HepG2 (cell line): ENCODE results near the gene GATM. TPM values are rescaled to one million over a fixed set of nuclear protein-coding genes. Genes with fewer than 3 reads are reported as not detected.

Source experiments
- AGO1 ChIP-seq: fragments of 200-400 bp; formaldehyde crosslinking; IDR thresholded peaks from 2 replicates; pipeline ENCODE4 v1.6.1; 2017; ENCODE audit warnings: mild to moderate bottlenecking, low read depth, low read length, moderate library complexity; ENCODE audit not compliant: poor library complexity, severe bottlenecking
- ARNT2 ChIP-seq: sonication (generic); formaldehyde crosslinking; IDR thresholded peaks from 2 replicates; pipeline ENCODE4 v1.8.0; 2022; ENCODE audit warnings: mild to moderate bottlenecking, low read depth, missing genetic modification reagents, moderate library complexity
- ATF5 ChIP-seq: sonication (generic); formaldehyde crosslinking; IDR thresholded peaks from 2 replicates; pipeline ENCODE4 v1.4.0; 2020; ENCODE audit warnings: mild to moderate bottlenecking, low read depth, missing genetic modification reagents
- ETS1 ChIP-seq: sonication (generic); formaldehyde crosslinking; IDR thresholded peaks from 2 replicates; pipeline ENCODE4 v1.4.0; 2020; ENCODE audit warnings: missing genetic modification reagents
- KIAA2018 ChIP-seq: sonication (generic); formaldehyde crosslinking; IDR thresholded peaks from 2 replicates; pipeline ENCODE4 v1.5.0; 2020; ENCODE audit warnings: mild to moderate bottlenecking, missing genetic modification reagents, borderline replicate concordance
- RFX3 ChIP-seq: IDR thresholded peaks from 2 replicates; pipeline ENCODE4 v1.6.1; 2016; ENCODE audit warnings: missing biosample characterization, missing genetic modification reagents
- TOPORS ChIP-seq: sonication (generic); formaldehyde crosslinking; IDR thresholded peaks from 2 replicates; pipeline ENCODE4 v1.8.0; 2023; ENCODE audit warnings: mild to moderate bottlenecking, missing genetic modification reagents
- TSC22D2 ChIP-seq: sonication (generic); formaldehyde crosslinking; IDR thresholded peaks from 2 replicates; pipeline ENCODE4 v1.5.1; 2020; ENCODE audit warnings: missing genetic modification reagents, mild to moderate bottlenecking, borderline replicate concordance
- ZBTB33 ChIP-seq: sonication (generic); formaldehyde crosslinking; IDR thresholded peaks from 2 replicates; pipeline ENCODE4 v1.4.0; 2020; ENCODE audit warnings: missing genetic modification reagents
- ZFAT ChIP-seq: sonication (generic); formaldehyde crosslinking; conservative IDR thresholded peaks from 2 replicates; pipeline ENCODE4 v1.8.1; 2023; ENCODE audit warnings: missing genetic modification reagents, inconsistent platforms
- ZNF513 ChIP-seq: sonication (generic); formaldehyde crosslinking; conservative IDR thresholded peaks from 2 replicates; pipeline ENCODE4 v1.5.0; 2020; ENCODE audit warnings: missing genetic modification reagents
- ZNF572 ChIP-seq: sonication (generic); formaldehyde crosslinking; IDR thresholded peaks from 2 replicates; pipeline ENCODE4 v1.5.1; 2020; ENCODE audit warnings: mild to moderate bottlenecking, missing genetic modification reagents
- ZNF605 ChIP-seq: sonication (generic); formaldehyde crosslinking; IDR thresholded peaks from 2 replicates; pipeline ENCODE4 v1.8.0; 2022; ENCODE audit warnings: mild to moderate bottlenecking, missing genetic modification reagents
- ZNF713 ChIP-seq: sonication (generic); formaldehyde crosslinking; IDR thresholded peaks from 2 replicates; pipeline ENCODE4 v1.4.0; 2020; ENCODE audit warnings: mild to moderate bottlenecking, missing genetic modification reagents
- polyA plus RNA-seq, 8 experiments: library from polyadenylated mRNA; depleted of rRNA in 3 of 8; stranded (reverse) in 7 of 8; unstranded in 1 of 8; fragments of >200 nt; fragmentation: Illumina TruSeq in 4 of 8; extraction: Trizol in 4 of 8; gene quantifications; 2 replicates each; pipeline versions ENCODE4 v1.2.1 to v1.2.3, GENCODE V29; 2011 to 2016; ENCODE audit warnings: low read depth in 4 of 8, missing spikeins in 1 of 8, mixed read lengths in 1 of 8; ENCODE audit not compliant: insufficient read depth in 1 of 8
- total RNA-seq, 5 experiments: library from RNA; depleted of rRNA; stranded (reverse); fragments of >200 nt; fragmentation: Illumina TruSeq; extraction: Trizol; gene quantifications; 2 replicates each; pipeline ENCODE4 v1.2.3, GENCODE V29; 2016; ENCODE audit warnings: low read depth in 1 of 5

GATM gene
- total and polyA plus RNA-seq, 2 of the 13 experiments (the other 11 are each of a cell fraction or from before 2014, with no cell fraction given), result 2.1 to 16.8 TPM

GRCh38 chr15:45401665-45402161 is 23.4 kb upstream of the GATM start (continued):
- TF ChIP-seq KIAA2018 (CRISPR knock-in tag) (no peak), AGO1 (no peak), ZBTB33 (no peak), ZFAT (CRISPR knock-in tag) (peak; percentile 7; the same call in 1 of the 2 replicates), ETS1 (CRISPR knock-in tag) (0 out of 2 replicates have a peak, but pooled peaks have one; percentile 3), ZNF572 (CRISPR knock-in tag) (no peak), TOPORS (no peak), TSC22D2 (CRISPR knock-in tag) (0 out of 2 replicates have a peak, but pooled peaks have one; percentile 17), ARNT2 (CRISPR knock-in tag) (no peak), RFX3 (CRISPR knock-in tag) (0 out of 2 replicates have a peak, but pooled peaks have one; percentile 29), ZNF605 (no peak), ZNF513 (CRISPR knock-in tag) (no peak), ZNF713 (no peak), ATF5 (CRISPR knock-in tag) (no peak)
